SIG-M5 treated with dmso at 0.1 percent for 504 hours (cell line): ENCODE results near the gene INTS7.
"Not testable (repeated sequence)": the region's sequence is repeated elsewhere in the genome, so short reads cannot be mapped to it uniquely, and the experiment has no call there.

Experiments
- DNase-seq: peaks from one replicate; lab custom pipeline; 2025; ENCODE audit not compliant: unreplicated experiment; lab: John Stamatoyannopoulos, UW

The INTS7 gene

DNA sequence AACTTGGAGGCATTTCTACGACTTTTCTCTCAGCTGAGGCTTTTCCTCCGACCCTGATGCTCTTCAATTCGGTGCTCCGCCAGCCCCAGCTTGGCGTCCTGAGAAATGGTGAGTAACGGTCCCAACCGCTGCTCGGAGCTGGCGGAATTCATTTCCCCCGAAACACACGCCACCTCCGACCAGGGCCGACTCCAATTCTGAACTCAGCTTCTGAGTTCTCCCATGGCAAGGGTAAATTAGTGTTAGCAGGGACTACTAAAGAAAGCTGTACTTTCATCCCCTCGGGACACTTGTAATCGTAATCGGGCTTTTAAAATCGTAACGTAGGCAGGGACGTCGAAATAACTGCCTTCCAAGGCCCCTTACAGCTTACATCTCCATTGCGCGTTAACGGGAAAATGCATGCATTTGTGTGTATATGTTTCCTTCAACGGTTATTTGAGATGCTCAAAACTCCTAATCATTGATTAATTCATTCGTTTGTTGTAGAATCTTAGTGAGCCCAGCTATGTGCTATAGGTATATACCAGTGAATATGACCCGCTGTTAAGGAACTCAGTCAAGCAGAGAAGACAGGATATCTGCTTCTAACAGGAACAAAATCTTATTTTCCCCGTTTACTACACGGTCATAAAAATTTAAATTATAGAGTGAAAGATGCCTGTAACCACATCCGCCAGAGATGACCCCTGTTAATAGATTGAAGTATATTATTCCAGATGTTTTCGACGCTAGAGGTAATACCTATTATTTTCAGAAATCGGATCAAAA lies 663 bp upstream of the INTS7 start:
- DNase-seq, result peak; percentile 53

GRCh38 chr1:212034516-212035122 lies 738 bp downstream of the INTS7 start:
- no peak for DNase-seq

DNA sequence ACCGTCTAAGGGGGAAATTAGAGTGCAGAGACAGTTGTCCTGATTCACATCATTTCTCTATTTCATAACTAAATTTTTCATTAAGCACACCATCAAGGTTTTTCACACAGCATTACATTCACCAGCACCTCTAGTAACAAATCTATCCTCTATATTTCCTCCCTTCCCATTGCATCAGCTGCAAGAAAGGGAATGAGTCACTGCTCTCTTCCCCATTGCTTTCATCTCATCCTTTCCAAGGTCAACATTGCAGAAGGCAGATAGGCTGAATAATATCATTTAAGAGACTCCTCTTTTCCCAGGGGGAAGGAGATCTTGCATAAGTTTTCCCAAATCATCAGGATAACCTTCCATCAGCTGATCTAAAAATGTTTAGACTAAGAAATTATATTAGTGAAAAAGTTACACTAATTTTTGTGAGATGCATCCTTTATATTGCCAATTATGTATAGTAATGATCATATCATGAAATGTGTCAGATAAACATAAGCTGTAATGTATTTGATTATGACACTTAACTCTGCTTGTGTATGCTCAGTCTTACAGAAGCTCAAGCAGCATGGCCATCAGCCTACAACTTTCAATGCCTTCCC lies 4.3 kb downstream of the INTS7 start:
- DNase-seq, result peak; percentile 63

GRCh38 chr1:212027727-212028126 lies 7.6 kb downstream of the INTS7 start:
- not testable (repeated sequence) for DNase-seq

DNA sequence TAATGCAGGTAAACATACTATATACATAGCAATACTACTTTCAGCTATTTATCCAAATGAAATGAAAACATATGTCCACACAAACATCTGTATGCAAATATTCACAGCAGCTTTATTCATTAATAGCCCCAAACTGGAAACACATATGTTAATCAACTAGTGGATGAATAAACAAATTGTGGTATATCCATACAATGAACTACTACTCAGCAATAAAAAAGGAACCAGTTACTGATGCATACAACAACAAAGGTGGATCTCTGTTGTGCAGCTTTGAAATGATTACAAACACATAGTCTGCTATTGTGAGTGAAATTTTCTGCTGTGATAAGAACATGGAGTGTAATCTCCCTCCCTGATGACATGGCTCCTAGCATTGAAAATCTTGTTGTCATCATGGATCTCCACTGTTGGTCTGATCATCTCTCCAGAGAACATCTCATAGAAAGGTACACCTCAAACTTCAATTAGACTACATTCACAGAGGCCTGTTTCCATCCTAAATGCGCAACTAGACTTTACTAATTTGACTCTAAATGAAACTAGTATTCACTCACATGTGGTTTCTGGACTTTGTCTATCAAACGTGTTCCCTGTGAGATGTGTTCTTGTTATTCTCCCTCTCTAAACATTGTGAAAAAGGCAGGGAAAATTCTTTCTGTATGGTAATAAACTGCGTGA lies 10.7 kb downstream of the INTS7 start:
- DNase-seq, result no peak

- DNase-seq, result not testable (repeated sequence)
Measured at GRCh38 chr1:212022908-212023307, 12.4 kb downstream of the INTS7 start.

- no peak for DNase-seq
Measured at GRCh38 chr1:212021563-212021962, 13.8 kb downstream of the INTS7 start.

DNA sequence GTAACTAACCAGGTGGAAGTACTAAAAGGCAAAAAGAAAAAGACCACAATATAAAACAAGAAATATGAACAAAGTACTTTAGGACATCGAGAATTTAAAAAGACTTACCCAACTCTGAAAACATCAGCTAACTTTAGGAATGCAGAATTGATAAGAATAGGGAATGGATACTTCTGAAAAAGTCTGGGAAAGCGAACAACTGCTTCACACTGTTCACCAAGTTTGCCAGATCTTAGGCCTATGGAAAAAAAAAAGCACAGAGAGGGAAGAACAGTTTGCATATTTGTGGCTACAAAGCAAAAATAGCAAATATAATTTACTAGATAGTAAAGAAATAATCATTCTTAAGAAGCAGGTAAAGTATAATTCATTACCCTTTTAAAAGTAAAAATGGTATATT lies 14.4 kb downstream of the INTS7 start:
- no peak for DNase-seq

DNA sequence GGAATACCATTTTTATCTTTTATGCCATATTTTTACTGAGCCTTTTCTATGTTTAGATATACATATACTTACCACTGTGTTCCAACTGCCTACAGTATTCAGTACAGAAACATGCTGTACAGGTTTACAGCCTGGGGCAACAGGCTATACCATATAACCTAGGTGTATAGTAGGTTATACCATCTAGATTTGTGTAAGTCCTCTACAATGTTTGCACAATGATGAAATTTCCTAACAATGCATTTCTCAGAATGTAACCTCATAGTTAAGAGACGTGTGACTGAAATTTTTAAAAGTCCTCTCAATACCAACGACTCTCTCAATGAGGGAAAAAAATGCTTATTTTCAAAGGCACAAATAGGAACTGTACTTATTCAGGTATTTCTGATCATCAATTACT lies 21.7 kb downstream of the INTS7 start:
- DNase-seq, result no peak

GRCh38 chr1:212012034-212012740 lies 23.2 kb downstream of the INTS7 start:
- peak; percentile 73 for DNase-seq

GRCh38 chr1:212010004-212010403 lies 25.4 kb downstream of the INTS7 start:
- no peak for DNase-seq

- DNase-seq, result no peak
Measured at GRCh38 chr1:212009561-212009960, 25.8 kb downstream of the INTS7 start.

- no peak for DNase-seq
Measured at GRCh38 chr1:212007886-212008285, 27.5 kb downstream of the INTS7 start.

GRCh38 chr1:212007178-212007577 lies 28.2 kb downstream of the INTS7 start:
- no peak for DNase-seq

GRCh38 chr1:212004895-212005608 lies 30.3 kb downstream of the INTS7 start:
- no peak for DNase-seq

DNA sequence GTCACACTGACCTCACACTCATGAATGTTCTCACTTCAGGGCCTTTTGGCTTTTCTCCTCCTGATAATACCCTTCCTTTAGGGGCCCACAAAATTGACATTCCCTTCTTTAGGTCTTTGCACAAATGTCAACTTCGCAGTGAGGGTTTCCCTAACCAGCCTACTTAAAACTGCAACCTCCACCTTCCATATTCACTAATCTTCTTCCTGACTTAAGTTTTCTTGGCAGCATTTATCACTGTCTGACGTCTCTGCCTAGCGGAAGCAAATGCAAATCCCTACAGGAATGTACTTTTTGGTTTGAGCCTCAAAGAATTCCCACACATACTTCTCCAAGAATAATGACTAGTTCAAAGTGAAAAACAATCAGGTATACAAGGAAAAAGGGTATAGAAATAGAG lies 32.8 kb downstream of the INTS7 start:
- DNase-seq, result no peak

DNA sequence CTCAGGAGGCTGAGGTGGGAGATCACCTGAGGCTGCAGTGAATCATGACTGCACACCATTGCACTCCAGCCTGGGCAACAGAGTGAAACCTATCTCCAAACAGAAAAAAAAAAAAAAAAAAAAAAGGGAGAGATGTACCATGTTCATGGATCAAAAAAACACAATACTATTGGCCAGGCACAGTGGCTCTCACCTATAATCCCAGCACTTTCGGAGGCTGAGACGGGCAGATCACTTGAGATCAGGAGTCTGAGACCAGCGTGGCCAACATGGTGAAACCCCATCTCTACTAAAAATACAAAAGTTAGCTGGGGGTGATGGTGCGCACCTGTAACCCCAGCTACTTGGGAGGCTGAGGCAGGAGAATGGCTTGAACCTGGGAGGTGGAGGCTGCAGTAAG lies 37.9 kb downstream of the INTS7 start:
- not testable (repeated sequence) for DNase-seq

DNA sequence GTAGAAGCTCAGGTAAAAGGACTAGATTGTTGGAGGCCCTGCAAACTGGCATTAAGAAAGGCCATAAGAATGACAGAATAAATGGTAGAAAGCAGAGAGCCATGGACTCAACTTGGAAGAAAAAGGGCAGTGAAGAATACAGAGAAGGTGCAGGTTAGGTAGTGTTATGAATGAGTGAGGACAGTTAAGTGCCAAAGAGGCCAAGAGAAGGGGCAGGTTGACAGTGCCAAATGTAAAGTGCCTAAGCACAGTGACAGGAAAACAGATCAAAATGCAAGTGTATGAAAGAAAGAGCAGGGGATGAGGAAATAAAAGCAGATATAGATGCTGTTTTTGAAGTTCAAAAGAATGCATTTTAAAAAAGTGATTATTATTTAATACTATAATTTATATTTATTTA lies 43.7 kb downstream of the INTS7 start:
- no peak for DNase-seq

- no peak for DNase-seq
Measured at GRCh38 chr1:211986628-211987254, 48.6 kb downstream of the INTS7 start.
